Stomach (tissue), 4 donors: ENCODE results near the gene TESK2.

ENCODE experiments used
- CTCF ChIP-seq, 7 experiments: fragments of 450-650 bp in 4 of 7; fragments of 200-600 bp in 3 of 7; sonication (generic) in 3 of 7; IDR thresholded peaks; one replicate each; pipeline ENCODE4 v1.5.1; 2016 to 2019; ENCODE audit warnings: antibody characterized with exemption in 7 of 7, control low read depth in 2 of 7, mild to moderate bottlenecking in 1 of 7
- EP300 ChIP-seq: sonication (generic); formaldehyde crosslinking; IDR thresholded peaks from one replicate; pipeline ENCODE4 v1.6.1; 2017; ENCODE audit warnings: antibody characterized with exemption

- TF ChIP-seq EP300 = no peak
- TF ChIP-seq CTCF (IDR thresholded peaks at IDR 0.05) = no peak
These were observed 76.2 kb downstream of the TESK2 start for GRCh38 chr1:45414746-45415145.
